Fibroblast of mammary gland (primary cell): ENCODE measurements around the gene SULT4A1.

Experiments used
- DNase-seq: peaks from one replicate; pipeline ENCODE4 v3.0.0-alpha.2; 2010; ENCODE audit warnings: low read depth
- H3K4me3 ChIP-seq: 2 replicates; pipeline ENCODE4 v1.5.1; 2011; ENCODE audit warnings: low read depth, mild to moderate bottlenecking, low read length, moderate library complexity; ENCODE audit not compliant: control insufficient read depth
- TF ChIP-seq, protein P1 (sequence below): conservative IDR thresholded peaks from 2 replicates; pipeline ENCODE4 v1.5.1; 2011; ENCODE audit warnings: low read depth, low read length, inconsistent platforms; ENCODE audit not compliant: control insufficient read depth, insufficient read depth

SULT4A1 gene

GRCh38 chr22:43857367-43857766 is 4.9 kb downstream of the SULT4A1 start:
- no peak overlapping the region for H3K4me3 ChIP-seq
- TF ChIP-seq, protein P1, sequence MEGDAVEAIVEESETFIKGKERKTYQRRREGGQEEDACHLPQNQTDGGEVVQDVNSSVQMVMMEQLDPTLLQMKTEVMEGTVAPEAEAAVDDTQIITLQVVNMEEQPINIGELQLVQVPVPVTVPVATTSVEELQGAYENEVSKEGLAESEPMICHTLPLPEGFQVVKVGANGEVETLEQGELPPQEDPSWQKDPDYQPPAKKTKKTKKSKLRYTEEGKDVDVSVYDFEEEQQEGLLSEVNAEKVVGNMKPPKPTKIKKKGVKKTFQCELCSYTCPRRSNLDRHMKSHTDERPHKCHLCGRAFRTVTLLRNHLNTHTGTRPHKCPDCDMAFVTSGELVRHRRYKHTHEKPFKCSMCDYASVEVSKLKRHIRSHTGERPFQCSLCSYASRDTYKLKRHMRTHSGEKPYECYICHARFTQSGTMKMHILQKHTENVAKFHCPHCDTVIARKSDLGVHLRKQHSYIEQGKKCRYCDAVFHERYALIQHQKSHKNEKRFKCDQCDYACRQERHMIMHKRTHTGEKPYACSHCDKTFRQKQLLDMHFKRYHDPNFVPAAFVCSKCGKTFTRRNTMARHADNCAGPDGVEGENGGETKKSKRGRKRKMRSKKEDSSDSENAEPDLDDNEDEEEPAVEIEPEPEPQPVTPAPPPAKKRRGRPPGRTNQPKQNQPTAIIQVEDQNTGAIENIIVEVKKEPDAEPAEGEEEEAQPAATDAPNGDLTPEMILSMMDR = no peak
- no peak for DNase-seq

- TF ChIP-seq, protein P1 = no peak
- DNase-seq = no peak
- no peak overlapping the region for H3K4me3 ChIP-seq
These were observed 6.9 kb downstream of the SULT4A1 start for GRCh38 chr22:43855431-43855830.

DNA sequence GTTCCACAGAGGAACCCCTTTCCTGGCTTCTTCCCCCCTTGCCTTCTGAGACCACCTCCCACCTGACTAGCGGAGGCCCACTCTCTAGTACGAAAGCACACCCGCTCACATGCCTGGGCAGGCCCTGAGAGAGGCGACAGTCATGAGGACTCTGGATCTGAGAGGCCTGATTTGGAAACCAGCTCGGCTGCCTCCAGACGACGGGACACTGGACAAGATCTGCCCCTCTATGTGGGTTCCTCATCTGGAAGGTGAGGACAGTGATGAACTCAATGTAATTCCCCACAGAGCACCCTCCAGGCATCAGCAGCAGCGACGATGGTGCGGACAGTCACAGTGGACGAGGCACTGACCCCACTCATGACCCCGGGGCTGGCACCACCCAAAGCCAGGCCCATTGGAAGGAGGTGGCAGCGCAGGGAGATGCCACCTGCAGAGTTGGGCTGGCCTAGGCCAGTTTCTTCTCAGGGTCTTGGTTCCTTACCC is 7.5 kb downstream of the SULT4A1 start:
- H3K4me3 ChIP-seq = no peak overlapping the region
- no peak for DNase-seq
- TF ChIP-seq, protein P1 = no peak

- TF ChIP-seq, protein P1 = no peak
- no peak for DNase-seq
- H3K4me3 ChIP-seq = no peak overlapping the region
These were observed 8.1 kb downstream of the SULT4A1 start for GRCh38 chr22:43854121-43854785.

- DNase-seq = no peak
- no peak overlapping the region for H3K4me3 ChIP-seq
- TF ChIP-seq, protein P1 = no peak
These were observed 8.9 kb downstream of the SULT4A1 start for GRCh38 chr22:43853328-43853931.

DNA sequence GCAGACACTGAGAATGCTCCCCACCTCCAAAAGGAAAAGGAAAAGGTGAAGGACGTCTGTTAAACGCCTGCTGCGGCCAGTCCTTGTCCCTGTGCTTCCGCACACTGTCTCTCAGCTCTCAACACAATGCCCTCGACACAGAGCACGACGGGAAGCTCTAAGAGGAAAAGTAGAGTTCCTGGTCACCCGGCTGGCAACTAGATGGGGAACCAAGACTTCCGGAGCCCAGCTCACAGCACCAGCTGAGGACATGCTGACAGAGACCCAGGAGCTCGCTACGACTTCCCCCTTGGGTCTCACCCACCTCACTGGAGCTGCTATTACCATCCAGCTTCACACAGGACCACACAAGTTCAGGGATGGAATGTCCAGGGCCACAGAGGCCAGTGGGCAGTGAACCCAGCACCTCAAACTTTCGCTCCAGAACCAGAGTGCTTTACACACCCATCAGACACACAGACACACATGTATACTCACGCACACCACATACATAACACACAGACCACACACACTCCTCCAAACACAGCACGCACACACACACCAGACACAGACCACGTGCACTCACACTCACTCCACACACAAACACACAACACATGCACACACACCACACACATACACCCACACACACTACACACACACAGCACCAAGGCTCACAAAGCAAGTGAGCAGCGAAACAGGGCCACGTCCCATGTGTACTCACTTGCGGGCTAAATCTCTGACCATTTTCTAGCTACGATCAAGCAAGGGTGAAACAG is 9.6 kb downstream of the SULT4A1 start:
- DNase-seq = no peak
- H3K4me3 ChIP-seq = no peak overlapping the region
- TF ChIP-seq, protein P1 = no peak
